Keratinocyte (primary cell): ENCODE measurements around the gene TSC1. TPM values are rescaled to one million over a fixed set of nuclear protein-coding genes. Genes with fewer than 3 reads are reported as not detected.

Experiments
- DNase-seq: peaks from one replicate; pipeline ENCODE4 v3.0.0-alpha.2; 2011; ENCODE audit warnings: low read depth, missing footprints, low spot score
- FAIRE-seq: peaks from 2 replicates; lab custom pipeline; 2011; peaks lifted over from hg19 to GRCh38; lab: Jason Lieb, UNC
- H2AFZ ChIP-seq: 2 replicates; pipeline ENCODE4 v1.6.0; 2012; ENCODE audit warnings: low read length, control low read depth, inconsistent platforms; ENCODE audit not compliant: control insufficient read depth
- H3K27ac ChIP-seq: 2 replicates; pipeline ENCODE4 v1.5.1; 2011; ENCODE audit warnings: low read length; ENCODE audit not compliant: control insufficient read depth, insufficient read depth
- H3K27me3 ChIP-seq: 3 replicates; pipeline ENCODE4 v1.6.0; 2011; ENCODE audit warnings: low read length; ENCODE audit not compliant: control insufficient read depth, insufficient read depth; ENCODE audit errors: extremely low read depth
- H3K36me3 ChIP-seq, 2 experiments: 2 replicates in 1 of 2; 3 replicates in 1 of 2; pipeline ENCODE4 v1.5.1; 2011; ENCODE audit warnings: low read length in 2 of 2, mild to moderate bottlenecking in 1 of 2; ENCODE audit not compliant: control insufficient read depth in 2 of 2, insufficient read depth in 2 of 2; ENCODE audit errors: extremely low read depth in 1 of 2
- H3K4me1 ChIP-seq: 3 replicates; pipeline ENCODE4 v1.5.1; 2011; ENCODE audit warnings: low read length; ENCODE audit not compliant: control insufficient read depth, insufficient read depth; ENCODE audit errors: extremely low read depth
- H3K4me2 ChIP-seq: 3 replicates; pipeline ENCODE4 v1.6.0; 2011; ENCODE audit warnings: low read depth, low read length; ENCODE audit not compliant: control insufficient read depth, insufficient read depth; ENCODE audit errors: extremely low read depth
- H3K4me3 ChIP-seq, 3 experiments: fragments of 200-600 bp in 1 of 3; sonication (generic) in 1 of 3; 2 replicates in 2 of 3; 3 replicates in 1 of 3; pipeline ENCODE4 v1.5.1; 2011 to 2016; ENCODE audit warnings: low read length in 3 of 3, mild to moderate bottlenecking in 3 of 3, control low read depth in 2 of 3, inconsistent platforms in 1 of 3, low read depth in 1 of 3, mixed read lengths in 1 of 3, mixed run types in 1 of 3, moderate library complexity in 1 of 3; ENCODE audit not compliant: control insufficient read depth in 2 of 3, insufficient read depth in 2 of 3; ENCODE audit errors: extremely low read depth in 1 of 3
- H3K79me2 ChIP-seq: 2 replicates; pipeline ENCODE4 v1.6.0; 2012; ENCODE audit warnings: low read length; ENCODE audit not compliant: control insufficient read depth, insufficient read depth
- H3K9ac ChIP-seq: 3 replicates; pipeline ENCODE4 v1.6.0; 2011; ENCODE audit warnings: low read length; ENCODE audit not compliant: control insufficient read depth, insufficient read depth; ENCODE audit errors: extremely low read depth
- H3K9me1 ChIP-seq: 3 replicates; pipeline ENCODE4 v1.6.0; 2011; ENCODE audit warnings: low read length; ENCODE audit not compliant: control insufficient read depth, insufficient read depth; ENCODE audit errors: extremely low read depth
- H3K9me3 ChIP-seq: 2 replicates; pipeline ENCODE4 v1.5.1; 2012; ENCODE audit warnings: low read depth, low read length; ENCODE audit not compliant: control insufficient read depth
- H4K20me1 ChIP-seq: 3 replicates; pipeline ENCODE4 v1.6.0; 2011; ENCODE audit warnings: low read length; ENCODE audit not compliant: control insufficient read depth, insufficient read depth; ENCODE audit errors: extremely low read depth
- CTCF ChIP-seq, 3 experiments: IDR thresholded peaks in 1 of 3; conservative IDR thresholded peaks in 1 of 3; optimal IDR thresholded peaks in 1 of 3; 2 replicates in 2 of 3; 3 replicates in 1 of 3; pipeline versions ENCODE3 to v1.5.1; 2011; ENCODE audit warnings: low read length in 3 of 3, mild to moderate bottlenecking in 3 of 3, moderate library complexity in 2 of 3, control low read depth in 1 of 3, inconsistent platforms in 1 of 3; ENCODE audit not compliant: insufficient read depth in 2 of 3; ENCODE audit errors: extremely low read depth in 1 of 3
- EZH2 ChIP-seq: IDR thresholded peaks from one replicate; pipeline ENCODE4 v1.6.1; 2012; ENCODE audit warnings: inconsistent platforms, mild to moderate bottlenecking, low read length, moderate library complexity
- dilution Hi-C: fragments of 300-500 bp; cut with MboI; formaldehyde crosslinking; loops from one replicate; pipeline ENCODE4 v1.7.0; 2020; ENCODE audit warnings: low sequenced_read_pairs; ENCODE audit not compliant: extremely low pct_ligation_motif_present
- polyA plus RNA-seq, 5 experiments: library from polyadenylated mRNA; depleted of rRNA in 3 of 5; stranded (reverse) in 3 of 5; stranded (forward) in 1 of 5; unstranded in 1 of 5; fragments of >200 nt; gene quantifications; 1 replicate in 1 of 5; 2 replicates in 3 of 5; 3 replicates in 1 of 5; pipeline versions ENCODE4 v1.2.1 to v1.2.3, GENCODE V29; 2011 to 2012; ENCODE audit warnings: missing spikeins in 2 of 5, low read depth in 1 of 5, low replicate concordance in 1 of 5
- small RNA-seq, 3 experiments: library from RNA; depleted of rRNA; stranded (forward); fragments of <200 nt; gene quantifications; one replicate each; pipeline ENCODE3, GENCODE V24; 2012; ENCODE audit warnings: low read depth in 3 of 3, low replicate concordance in 1 of 3; ENCODE audit not compliant: insufficient read length in 3 of 3

TSC1 gene
- polyA plus RNA-seq, 1 donor (not counting 4 experiments of a cell fraction or from before 2014, with no cell fraction given) = 26.1 TPM

- FAIRE-seq = no peak
- no peak overlapping the region for H3K9ac ChIP-seq
- H3K4me2 ChIP-seq = no peak overlapping the region
Observed at GRCh38 chr9:132842124-132843044, 102.0 kb downstream of the TSC1 start.

More at GRCh38 chr9:132842124-132843044, 102.0 kb downstream of the TSC1 start:
- dilution Hi-C loops = no loop called here
- H3K27ac ChIP-seq = no peak overlapping the region
- no peaks in the 10 kb centered on the region for H3K79me2 ChIP-seq
- H3K9me1 ChIP-seq = no peaks in the 10 kb centered on the region
- TF ChIP-seq EZH2 = no peak
- TF ChIP-seq CTCF (optimal IDR thresholded peaks at IDR 0.05 in 1 of 3, IDR thresholded peaks at IDR 0.05 in 1 of 3, conservative IDR thresholded peaks at IDR 0.05 in 1 of 3; ENCODE audit: extremely low read depth in 1 of 3, insufficient read depth in 2 of 3, low read length in 3 of 3) = no peak
- H3K36me3 ChIP-seq = no peaks in the 10 kb centered on the region
- no peaks in the 10 kb centered on the region for H3K4me1 ChIP-seq
- no peak overlapping the region for H2AFZ ChIP-seq
- no peaks in the 10 kb centered on the region for H4K20me1 ChIP-seq
- H3K27me3 ChIP-seq = no peaks in the 10 kb centered on the region
- no peak for DNase-seq
- H3K4me3 ChIP-seq = no peak overlapping the region
- H3K9me3 ChIP-seq = no peaks in the 10 kb centered on the region

Small RNA genes lying within 50 kb of the gene (small RNA-seq; reads per million reads assigned to genes)
- gene AL593851.1 (0 reads per million in 3 experiments), gene MIR548AW (0 reads per million in 3 experiments), gene RNU7-21P (0 to 0.25 (median 0) reads per million in 3 experiments)

Other genes starting within 250 kb of the TSC1 start
- gene AK8, start 66.3 kb downstream of the TSC1 start, polyA plus RNA-seq = 0.24 to 0.41 TPM (median 0.32 TPM) in 3 replicates
- gene SPACA9, start 65.7 kb downstream of the TSC1 start, polyA plus RNA-seq = 2.9 to 4.7 TPM (median 3.6 TPM) in 3 replicates
- gene GFI1B, start 34.1 kb upstream of the TSC1 start, polyA plus RNA-seq = not detected in 3 replicates
- 36.2 to 40.8 TPM (median 37.2 TPM) in 3 replicates for gene GTF3C5, start 86.4 kb upstream of the TSC1 start, polyA plus RNA-seq
- 0.12 to 0.22 TPM (median 0.16 TPM) in 3 replicates for gene CEL, start 117.4 kb upstream of the TSC1 start, polyA plus RNA-seq
- 22.6 to 38.0 TPM (median 27.2 TPM) in 3 replicates for gene RALGDS, start 176.6 kb upstream of the TSC1 start, polyA plus RNA-seq
- gene GBGT1, start 219.3 kb upstream of the TSC1 start, polyA plus RNA-seq = 0.42 to 0.74 TPM (median 0.54 TPM) in 3 replicates